ENCODE data around the gene C4BPA.

C4BPA gene

GRCh38 chr1:207128336-207128921 lies 24.4 kb downstream of the C4BPA start:
- DNase-seq = no peak

GRCh38 chr1:207129053-207129452 lies 25.0 kb downstream of the C4BPA start:
- DNase-seq = no peak

GRCh38 chr1:207130252-207131036 lies 26.4 kb downstream of the C4BPA start:
- no peak for DNase-seq

GRCh38 chr1:207131163-207131562 lies 27.1 kb downstream of the C4BPA start:
- DNase-seq = no peak

GRCh38 chr1:207134581-207134980 lies 30.5 kb downstream of the C4BPA start:
- DNase-seq = no peak

- no peak for DNase-seq
These were observed 35.6 kb downstream of the C4BPA start for GRCh38 chr1:207139616-207140015.

- no peak for DNase-seq
These were observed 36.5 kb downstream of the C4BPA start for GRCh38 chr1:207140536-207140935.

- no peak for DNase-seq
These were observed 41.5 kb downstream of the C4BPA start for GRCh38 chr1:207145401-207146058.

- no peak for DNase-seq
These were observed 47.9 kb downstream of the C4BPA start for GRCh38 chr1:207151920-207152319.

- no peak for DNase-seq
These were observed 48.9 kb downstream of the C4BPA start for GRCh38 chr1:207152792-207153468.

- no peak for DNase-seq
These were observed 51.0 kb downstream of the C4BPA start for GRCh38 chr1:207155028-207155427.

- no peak for DNase-seq
These were observed 52.1 kb downstream of the C4BPA start for GRCh38 chr1:207156095-207156494.

- DNase-seq = no peak
These were observed 52.8 kb downstream of the C4BPA start for GRCh38 chr1:207156826-207157225.

GRCh38 chr1:207164086-207164485 lies 60.1 kb downstream of the C4BPA start:
- DNase-seq = no peak

- DNase-seq = no peak
These were observed 68.3 kb downstream of the C4BPA start for GRCh38 chr1:207172321-207172720.

- no peak for DNase-seq
These were observed 68.9 kb downstream of the C4BPA start for GRCh38 chr1:207172885-207173284.

GRCh38 chr1:207173396-207173795 lies 69.4 kb downstream of the C4BPA start:
- DNase-seq = no peak

GRCh38 chr1:207174913-207175312 lies 70.9 kb downstream of the C4BPA start:
- DNase-seq = no peak

GRCh38 chr1:207179036-207179435 lies 75.0 kb downstream of the C4BPA start:
- DNase-seq = no peak

GRCh38 chr1:207181847-207182246 lies 77.8 kb downstream of the C4BPA start:
- DNase-seq = no peak

GRCh38 chr1:207186503-207186902 lies 82.5 kb downstream of the C4BPA start:
- no peak for DNase-seq

GRCh38 chr1:207188901-207189300 lies 84.9 kb downstream of the C4BPA start:
- no peak for DNase-seq

- no peak for DNase-seq
These were observed 87.0 kb downstream of the C4BPA start for GRCh38 chr1:207191061-207191460.

GRCh38 chr1:207191776-207192175 lies 87.7 kb downstream of the C4BPA start:
- no peak for DNase-seq
